Measurements from ENCODE around the gene STAMBP. TPM values are rescaled to one million over a fixed set of nuclear protein-coding genes. Genes with fewer than 3 reads are reported as not detected.

STAMBP gene
- total and polyA plus RNA-seq, 2 donors (not counting 3 experiments of a cell fraction or from before 2014, with no cell fraction given), result 18.0 to 21.3 TPM

DNA sequence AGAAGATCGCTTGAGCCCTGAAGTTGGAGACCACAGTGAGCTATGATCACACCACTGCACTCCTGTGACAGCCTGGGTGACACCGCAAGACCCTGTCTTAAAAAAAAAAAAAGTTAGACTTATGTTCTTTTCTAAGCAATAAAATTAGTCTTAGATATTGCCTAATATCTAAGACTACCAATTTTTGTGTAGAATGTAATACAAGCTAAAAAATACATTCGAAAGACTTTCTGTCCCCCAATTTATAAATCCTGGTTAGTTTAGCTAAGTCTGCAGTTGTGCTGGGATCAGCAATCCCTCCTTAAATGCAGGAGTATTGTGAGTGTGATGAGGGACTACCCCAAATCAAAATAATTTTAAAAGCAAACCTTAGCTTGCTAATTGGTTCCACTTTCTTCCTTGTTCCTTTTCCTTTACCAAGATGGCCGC lies 358 bp upstream of the STAMBP start:
- no peaks in the 10 kb centered on the region for H3K79me2 ChIP-seq (ENCODE audit: control insufficient read depth, insufficient read depth, low read length)
- H3K27ac ChIP-seq (ENCODE audit: insufficient read depth, low read depth, low read length), result peak overlapping the region; percentile 79
- H3K36me3 ChIP-seq (ENCODE audit: control insufficient read depth in 2 of 2, extremely low read depth in 1 of 2, insufficient read depth in 2 of 2, low read length in 2 of 2), result no peaks in the 10 kb centered on the region
- H3K9me3 ChIP-seq (replicated peaks; ENCODE audit: control insufficient read depth, insufficient read depth, low read length), result no peaks in the 10 kb centered on the region
- peak overlapping the region; percentile 87 for H3K9ac ChIP-seq (replicated peaks; ENCODE audit: extremely low read depth, insufficient read depth, low read length)
- FAIRE-seq, result no peak
- no peaks in the 10 kb centered on the region for H4K20me1 ChIP-seq (replicated peaks; ENCODE audit: control insufficient read depth, extremely low read depth, insufficient read depth, low read length)
- peak overlapping the region; percentile 88 for H2AFZ ChIP-seq (ENCODE audit: low read depth, low read length)
- no peaks in the 10 kb centered on the region for H3K9me1 ChIP-seq (replicated peaks; ENCODE audit: control insufficient read depth, extremely low read depth, insufficient read depth, low read length)
- no peak for DNase-seq (ENCODE audit: low read depth, low spot score)
- TF ChIP-seq FOS (IDR thresholded peaks at IDR 0.05; ENCODE audit: borderline replicate concordance, insufficient read depth, low read length) (no peak), JUN (IDR thresholded peaks at IDR 0.05; ENCODE audit: borderline replicate concordance, insufficient read depth, insufficient read length, low read depth) (no peak), GATA2 (IDR thresholded peaks at IDR 0.05; ENCODE audit: insufficient read depth, insufficient read length, low read depth, low read length) (no peak), MYC (IDR thresholded peaks at IDR 0.05; ENCODE audit: low read depth, low read length) (no peak)
- peak overlapping the region; percentile 97 for H3K4me2 ChIP-seq (ENCODE audit: insufficient read depth, low read length)
- H3K4me3 ChIP-seq (replicated peaks in 1 of 3; ENCODE audit: insufficient read depth in 1 of 3, low read depth in 1 of 3, low read length in 3 of 3), result peak overlapping the region; percentile 15 to 91 (median 74)
- H3K4me1 ChIP-seq (ENCODE audit: control insufficient read depth, extremely low read depth, insufficient read depth, low read length), result peaks cover 17% of the 10 kb centered on the region
- H3K27me3 ChIP-seq (ENCODE audit: control insufficient read depth in 2 of 2, insufficient read depth in 2 of 2, low read length in 2 of 2), result peaks cover 5 to 6% of the 10 kb centered on the region in 2 experiments
- BruUV-seq (replicated peaks), result no TSS peak
- ChIA-PET POLR2A (interaction anchor here (0.5 to 0.8 kb wide), 3 partner anchors 292 to 371 kb away, joined by 3 to 5 read pairs (median 3); partner anchors contain the start of gene MTHFD2), CTCF (interaction anchor here (0.7 to 5.7 kb wide), 20 partner anchors 10 to 704 kb away, joined by 3 to 180 read pairs (median 4); partner anchors contain the start of genes BOLA3, MOB1A, MTHFD2 and TET3)
- dilution Hi-C loops (cut with MboI; ENCODE audit: extremely low pct_ligation_motif_present, low sequenced_read_pairs) (no loop called here), intact Hi-C loops (cut with micrococcal nuclease) (loop anchor here (1.0 to 10.0 kb wide), 7 partner anchors 24 to 566 kb away; partner anchors contain the start of genes BOLA3, DGUOK and TET3)

GRCh38 chr2:73830871-73831401 lies 2.2 kb downstream of the STAMBP start:
- Histone ChIP-seq H3K27ac (ENCODE audit: insufficient read depth, low read depth, low read length) (no peak overlapping the region), H3K9ac (replicated peaks; ENCODE audit: extremely low read depth, insufficient read depth, low read length) (no peak overlapping the region), H3K4me2 (ENCODE audit: insufficient read depth, low read length) (no peak overlapping the region), H4K20me1 (replicated peaks; ENCODE audit: control insufficient read depth, extremely low read depth, insufficient read depth, low read length) (no peaks in the 10 kb centered on the region), H3K36me3 (ENCODE audit: control insufficient read depth in 2 of 2, extremely low read depth in 1 of 2, insufficient read depth in 2 of 2, low read length in 2 of 2) (peaks cover 0 to 2% of the 10 kb centered on the region in 2 experiments), H3K9me3 (replicated peaks; ENCODE audit: control insufficient read depth, insufficient read depth, low read length) (no peaks in the 10 kb centered on the region), H2AFZ (ENCODE audit: low read depth, low read length) (no peak overlapping the region), H3K4me1 (ENCODE audit: control insufficient read depth, extremely low read depth, insufficient read depth, low read length) (peaks cover 17% of the 10 kb centered on the region), H3K27me3 (ENCODE audit: control insufficient read depth in 2 of 2, insufficient read depth in 2 of 2, low read length in 2 of 2) (peaks cover 0 to under 1% of the 10 kb centered on the region in 2 experiments), H3K4me3 (replicated peaks in 1 of 3; ENCODE audit: insufficient read depth in 1 of 3, low read depth in 1 of 3, low read length in 3 of 3) (no peak overlapping the region), H3K79me2 (ENCODE audit: control insufficient read depth, insufficient read depth, low read length) (no peaks in the 10 kb centered on the region), H3K9me1 (replicated peaks; ENCODE audit: control insufficient read depth, extremely low read depth, insufficient read depth, low read length) (no peaks in the 10 kb centered on the region)
- dilution Hi-C loops (cut with MboI; ENCODE audit: extremely low pct_ligation_motif_present, low sequenced_read_pairs) (no loop called here), intact Hi-C loops (cut with micrococcal nuclease) (no loop called here)
- no TSS peak for BruUV-seq (replicated peaks)
- DNase-seq (ENCODE audit: low read depth, low spot score), result peak; percentile 12
- no peak for FAIRE-seq
- POLR2A ChIA-PET, result no interaction called here
- CTCF ChIA-PET, result no interaction called here
- TF ChIP-seq GATA2 (IDR thresholded peaks at IDR 0.05; ENCODE audit: insufficient read depth, insufficient read length, low read depth, low read length), result no peak
- TF ChIP-seq POLR2AphosphoS5 (IDR thresholded peaks at IDR 0.05; ENCODE audit: insufficient read depth, low read depth, low read length), result no peak
- TF ChIP-seq FOS (IDR thresholded peaks at IDR 0.05; ENCODE audit: borderline replicate concordance, insufficient read depth, low read length), result no peak
- no peak for TF ChIP-seq POLR2A (IDR thresholded peaks at IDR 0.05; ENCODE audit: low read depth, low read length)
- TF ChIP-seq, protein P1, sequence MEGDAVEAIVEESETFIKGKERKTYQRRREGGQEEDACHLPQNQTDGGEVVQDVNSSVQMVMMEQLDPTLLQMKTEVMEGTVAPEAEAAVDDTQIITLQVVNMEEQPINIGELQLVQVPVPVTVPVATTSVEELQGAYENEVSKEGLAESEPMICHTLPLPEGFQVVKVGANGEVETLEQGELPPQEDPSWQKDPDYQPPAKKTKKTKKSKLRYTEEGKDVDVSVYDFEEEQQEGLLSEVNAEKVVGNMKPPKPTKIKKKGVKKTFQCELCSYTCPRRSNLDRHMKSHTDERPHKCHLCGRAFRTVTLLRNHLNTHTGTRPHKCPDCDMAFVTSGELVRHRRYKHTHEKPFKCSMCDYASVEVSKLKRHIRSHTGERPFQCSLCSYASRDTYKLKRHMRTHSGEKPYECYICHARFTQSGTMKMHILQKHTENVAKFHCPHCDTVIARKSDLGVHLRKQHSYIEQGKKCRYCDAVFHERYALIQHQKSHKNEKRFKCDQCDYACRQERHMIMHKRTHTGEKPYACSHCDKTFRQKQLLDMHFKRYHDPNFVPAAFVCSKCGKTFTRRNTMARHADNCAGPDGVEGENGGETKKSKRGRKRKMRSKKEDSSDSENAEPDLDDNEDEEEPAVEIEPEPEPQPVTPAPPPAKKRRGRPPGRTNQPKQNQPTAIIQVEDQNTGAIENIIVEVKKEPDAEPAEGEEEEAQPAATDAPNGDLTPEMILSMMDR (IDR thresholded peaks at IDR 0.05; ENCODE audit: extremely low read depth in 1 of 2, insufficient read depth in 1 of 2, low read depth in 1 of 2, low read length in 2 of 2), result no peak
- no peak for TF ChIP-seq EZH2 (IDR thresholded peaks at IDR 0.05; ENCODE audit: borderline replicate concordance, low read depth, low read length, severe bottlenecking)
- TF ChIP-seq JUN (IDR thresholded peaks at IDR 0.05; ENCODE audit: borderline replicate concordance, insufficient read depth, insufficient read length, low read depth), result no peak
- TF ChIP-seq MYC (IDR thresholded peaks at IDR 0.05; ENCODE audit: low read depth, low read length), result no peak
- TF ChIP-seq, protein P2, sequence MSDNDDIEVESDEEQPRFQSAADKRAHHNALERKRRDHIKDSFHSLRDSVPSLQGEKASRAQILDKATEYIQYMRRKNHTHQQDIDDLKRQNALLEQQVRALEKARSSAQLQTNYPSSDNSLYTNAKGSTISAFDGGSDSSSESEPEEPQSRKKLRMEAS (IDR thresholded peaks at IDR 0.05; ENCODE audit: insufficient read depth, insufficient read length), result no peak
